Keratinocyte (primary cell): Measurements from ENCODE around the gene TMEM151B. TPM values are rescaled to one million over a fixed set of nuclear protein-coding genes. Genes with fewer than 3 reads are reported as not detected.

Source experiments
- DNase-seq: peaks from one replicate; pipeline ENCODE4 v3.0.0-alpha.2; 2011; ENCODE audit warnings: low read depth, missing footprints, low spot score
- FAIRE-seq: peaks from 2 replicates; lab custom pipeline; 2011; peaks lifted over from hg19 to GRCh38; lab: Jason Lieb, UNC
- H2AFZ ChIP-seq: 2 replicates; pipeline ENCODE4 v1.6.0; 2012; ENCODE audit warnings: low read length, control low read depth, inconsistent platforms; ENCODE audit not compliant: control insufficient read depth
- H3K27ac ChIP-seq: 2 replicates; pipeline ENCODE4 v1.5.1; 2011; ENCODE audit warnings: low read length; ENCODE audit not compliant: control insufficient read depth, insufficient read depth
- H3K27me3 ChIP-seq: 3 replicates; pipeline ENCODE4 v1.6.0; 2011; ENCODE audit warnings: low read length; ENCODE audit not compliant: control insufficient read depth, insufficient read depth; ENCODE audit errors: extremely low read depth
- H3K36me3 ChIP-seq, 2 experiments: 2 replicates in 1 of 2; 3 replicates in 1 of 2; pipeline ENCODE4 v1.5.1; 2011; ENCODE audit warnings: low read length in 2 of 2, mild to moderate bottlenecking in 1 of 2; ENCODE audit not compliant: control insufficient read depth in 2 of 2, insufficient read depth in 2 of 2; ENCODE audit errors: extremely low read depth in 1 of 2
- H3K4me1 ChIP-seq: 3 replicates; pipeline ENCODE4 v1.5.1; 2011; ENCODE audit warnings: low read length; ENCODE audit not compliant: control insufficient read depth, insufficient read depth; ENCODE audit errors: extremely low read depth
- H3K4me2 ChIP-seq: 3 replicates; pipeline ENCODE4 v1.6.0; 2011; ENCODE audit warnings: low read depth, low read length; ENCODE audit not compliant: control insufficient read depth, insufficient read depth; ENCODE audit errors: extremely low read depth
- H3K4me3 ChIP-seq, 3 experiments: fragments of 200-600 bp in 1 of 3; sonication (generic) in 1 of 3; 2 replicates in 2 of 3; 3 replicates in 1 of 3; pipeline ENCODE4 v1.5.1; 2011 to 2016; ENCODE audit warnings: low read length in 3 of 3, mild to moderate bottlenecking in 3 of 3, control low read depth in 2 of 3, inconsistent platforms in 1 of 3, low read depth in 1 of 3, mixed read lengths in 1 of 3, mixed run types in 1 of 3, moderate library complexity in 1 of 3; ENCODE audit not compliant: control insufficient read depth in 2 of 3, insufficient read depth in 2 of 3; ENCODE audit errors: extremely low read depth in 1 of 3
- H3K79me2 ChIP-seq: 2 replicates; pipeline ENCODE4 v1.6.0; 2012; ENCODE audit warnings: low read length; ENCODE audit not compliant: control insufficient read depth, insufficient read depth
- H3K9ac ChIP-seq: 3 replicates; pipeline ENCODE4 v1.6.0; 2011; ENCODE audit warnings: low read length; ENCODE audit not compliant: control insufficient read depth, insufficient read depth; ENCODE audit errors: extremely low read depth
- H3K9me1 ChIP-seq: 3 replicates; pipeline ENCODE4 v1.6.0; 2011; ENCODE audit warnings: low read length; ENCODE audit not compliant: control insufficient read depth, insufficient read depth; ENCODE audit errors: extremely low read depth
- H3K9me3 ChIP-seq: 2 replicates; pipeline ENCODE4 v1.5.1; 2012; ENCODE audit warnings: low read depth, low read length; ENCODE audit not compliant: control insufficient read depth
- H4K20me1 ChIP-seq: 3 replicates; pipeline ENCODE4 v1.6.0; 2011; ENCODE audit warnings: low read length; ENCODE audit not compliant: control insufficient read depth, insufficient read depth; ENCODE audit errors: extremely low read depth
- CTCF ChIP-seq, 3 experiments: IDR thresholded peaks in 1 of 3; conservative IDR thresholded peaks in 1 of 3; optimal IDR thresholded peaks in 1 of 3; 2 replicates in 2 of 3; 3 replicates in 1 of 3; pipeline versions ENCODE3 to v1.5.1; 2011; ENCODE audit warnings: low read length in 3 of 3, mild to moderate bottlenecking in 3 of 3, moderate library complexity in 2 of 3, control low read depth in 1 of 3, inconsistent platforms in 1 of 3; ENCODE audit not compliant: insufficient read depth in 2 of 3; ENCODE audit errors: extremely low read depth in 1 of 3
- EZH2 ChIP-seq: IDR thresholded peaks from one replicate; pipeline ENCODE4 v1.6.1; 2012; ENCODE audit warnings: inconsistent platforms, mild to moderate bottlenecking, low read length, moderate library complexity
- dilution Hi-C: fragments of 300-500 bp; cut with MboI; formaldehyde crosslinking; loops from one replicate; pipeline ENCODE4 v1.7.0; 2020; ENCODE audit warnings: low sequenced_read_pairs; ENCODE audit not compliant: extremely low pct_ligation_motif_present
- polyA plus RNA-seq, 5 experiments: library from polyadenylated mRNA; depleted of rRNA in 3 of 5; stranded (reverse) in 3 of 5; stranded (forward) in 1 of 5; unstranded in 1 of 5; fragments of >200 nt; gene quantifications; 1 replicate in 1 of 5; 2 replicates in 3 of 5; 3 replicates in 1 of 5; pipeline versions ENCODE4 v1.2.1 to v1.2.3, GENCODE V29; 2011 to 2012; ENCODE audit warnings: missing spikeins in 2 of 5, low read depth in 1 of 5, low replicate concordance in 1 of 5

The TMEM151B gene
- polyA plus RNA-seq, 1 donor (not counting 4 experiments of a cell fraction or from before 2014, with no cell fraction given) = not detected

DNA sequence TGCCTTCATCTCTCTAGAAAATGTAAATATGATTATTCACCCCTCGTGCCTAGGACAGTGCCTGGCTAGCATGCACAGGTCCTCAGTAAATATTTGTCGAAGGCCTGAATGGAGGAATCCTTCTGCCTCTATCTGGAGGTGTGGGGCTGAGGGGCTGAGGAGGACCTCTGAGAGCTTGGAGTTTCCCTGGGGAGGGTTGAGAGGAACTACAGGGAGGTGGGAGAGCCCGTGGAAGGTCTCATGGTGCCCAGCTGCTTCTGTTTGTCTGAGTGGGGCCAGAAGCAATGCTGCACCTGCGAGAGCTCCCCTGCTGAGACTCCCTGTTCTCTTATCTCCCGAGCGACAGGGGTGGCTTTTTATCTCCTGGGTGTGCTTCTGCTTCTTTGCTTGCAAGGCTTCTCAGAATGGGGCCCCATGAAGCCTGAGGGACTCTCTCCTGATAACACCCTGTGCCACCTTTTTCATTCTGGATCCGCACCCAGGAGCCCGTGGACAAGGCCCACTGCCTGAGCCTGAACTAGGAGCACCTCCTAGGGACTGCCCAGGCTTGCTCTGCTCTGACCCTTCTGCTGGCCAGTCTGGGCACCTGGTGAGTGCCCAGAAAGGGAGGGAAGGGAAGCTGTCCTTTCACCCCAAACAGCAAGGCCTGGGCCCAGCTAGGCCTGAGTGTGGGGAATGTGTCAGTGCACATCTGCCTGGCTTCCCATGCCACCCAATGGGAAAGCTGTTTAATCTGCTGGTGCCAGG is 44.5 kb upstream of the TMEM151B start:
- Histone ChIP-seq H3K79me2 (peaks cover 22% of the 10 kb centered on the region), H4K20me1 (no peaks in the 10 kb centered on the region), H3K27me3 (no peaks in the 10 kb centered on the region), H3K36me3 (peaks cover 10 to 16% of the 10 kb centered on the region in 2 experiments), H3K4me3 (no peak overlapping the region), H3K27ac (no peak overlapping the region), H3K4me1 (peaks cover 46% of the 10 kb centered on the region), H3K9me1 (no peaks in the 10 kb centered on the region), H2AFZ (no peak overlapping the region), H3K9ac (no peak overlapping the region), H3K4me2 (peak overlapping the region; percentile 52), H3K9me3 (no peaks in the 10 kb centered on the region)
- dilution Hi-C loops = no loop called here
- DNase-seq (no peak), FAIRE-seq (no peak)
- TF ChIP-seq EZH2 (no peak), CTCF (optimal IDR thresholded peaks at IDR 0.05 in 1 of 3, IDR thresholded peaks at IDR 0.05 in 1 of 3, conservative IDR thresholded peaks at IDR 0.05 in 1 of 3; ENCODE audit: extremely low read depth in 1 of 3, insufficient read depth in 2 of 3, low read length in 3 of 3) (no peak)

- no peaks in the 10 kb centered on the region for H3K27me3 ChIP-seq
- dilution Hi-C loops = no loop called here
- H3K4me2 ChIP-seq = peak overlapping the region; percentile 52
- no peak for FAIRE-seq
- peak overlapping the region; percentile 6 for H3K9ac ChIP-seq
- H3K79me2 ChIP-seq = peaks cover 22% of the 10 kb centered on the region
- no peaks in the 10 kb centered on the region for H3K9me1 ChIP-seq
- H3K4me3 ChIP-seq = no peak overlapping the region
- H2AFZ ChIP-seq = no peak overlapping the region
- H4K20me1 ChIP-seq = no peaks in the 10 kb centered on the region
- H3K4me1 ChIP-seq = peaks cover 41% of the 10 kb centered on the region
- DNase-seq = no peak
- H3K27ac ChIP-seq = no peak overlapping the region
- peaks cover 14 to 19% of the 10 kb centered on the region in 2 experiments for H3K36me3 ChIP-seq
- no peaks in the 10 kb centered on the region for H3K9me3 ChIP-seq
- TF ChIP-seq CTCF (optimal IDR thresholded peaks at IDR 0.05 in 1 of 3, IDR thresholded peaks at IDR 0.05 in 1 of 3, conservative IDR thresholded peaks at IDR 0.05 in 1 of 3; ENCODE audit: extremely low read depth in 1 of 3, insufficient read depth in 2 of 3, low read length in 3 of 3) (no peak), EZH2 (no peak)
Measured at GRCh38 chr6:44226368-44227147, 43.7 kb upstream of the TMEM151B start.
